ENCODE results near the gene ARAP1. TPM values are rescaled to one million over a fixed set of nuclear protein-coding genes. Genes with fewer than 3 reads are reported as not detected.

The ARAP1 gene
- total RNA-seq, 4 donors from 2014 or later, result 122 to 285 (median 145) TPM

DNA sequence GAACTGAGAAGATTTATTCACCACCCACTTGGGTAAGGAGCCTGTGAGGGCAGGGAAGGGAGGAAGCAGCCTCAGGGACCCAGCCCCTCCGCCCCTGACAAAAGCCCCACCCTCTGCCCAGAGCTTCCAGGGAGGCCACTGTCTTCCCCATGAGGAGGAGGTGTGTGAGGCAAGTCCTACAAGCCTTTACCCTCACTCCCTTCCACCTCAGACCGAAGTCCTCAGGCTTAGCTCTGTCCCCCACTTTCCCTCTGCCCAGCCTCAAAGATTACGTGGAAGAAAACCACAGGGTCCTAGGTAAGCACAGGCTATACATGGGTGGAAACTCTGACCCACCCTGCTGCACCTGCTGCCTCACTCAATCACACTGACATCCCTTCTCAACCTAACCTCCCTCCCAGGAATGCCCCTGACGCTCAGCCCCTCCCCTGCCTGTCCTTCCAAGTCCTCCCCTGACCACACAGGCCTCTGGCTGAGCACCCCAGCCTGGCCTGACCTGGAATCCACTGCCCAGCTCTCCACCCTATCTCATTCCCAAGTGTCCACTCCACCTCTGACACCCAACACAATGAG is 3.6 kb upstream of the ARAP1 start:
- Histone ChIP-seq H3K27me3 (no peaks in the 10 kb centered on the region), H3K27ac (no peak overlapping the region), H3K9me3 (no peaks in the 10 kb centered on the region), H3K36me3 (peaks cover 0 to 18% (median 0%) of the 10 kb centered on the region in 3 donors), H3K4me1 (peaks cover 0 to 26% (median 6%) of the 10 kb centered on the region in 4 donors), H3K4me3 (no peak overlapping the region)
- TF ChIP-seq, protein P1, sequence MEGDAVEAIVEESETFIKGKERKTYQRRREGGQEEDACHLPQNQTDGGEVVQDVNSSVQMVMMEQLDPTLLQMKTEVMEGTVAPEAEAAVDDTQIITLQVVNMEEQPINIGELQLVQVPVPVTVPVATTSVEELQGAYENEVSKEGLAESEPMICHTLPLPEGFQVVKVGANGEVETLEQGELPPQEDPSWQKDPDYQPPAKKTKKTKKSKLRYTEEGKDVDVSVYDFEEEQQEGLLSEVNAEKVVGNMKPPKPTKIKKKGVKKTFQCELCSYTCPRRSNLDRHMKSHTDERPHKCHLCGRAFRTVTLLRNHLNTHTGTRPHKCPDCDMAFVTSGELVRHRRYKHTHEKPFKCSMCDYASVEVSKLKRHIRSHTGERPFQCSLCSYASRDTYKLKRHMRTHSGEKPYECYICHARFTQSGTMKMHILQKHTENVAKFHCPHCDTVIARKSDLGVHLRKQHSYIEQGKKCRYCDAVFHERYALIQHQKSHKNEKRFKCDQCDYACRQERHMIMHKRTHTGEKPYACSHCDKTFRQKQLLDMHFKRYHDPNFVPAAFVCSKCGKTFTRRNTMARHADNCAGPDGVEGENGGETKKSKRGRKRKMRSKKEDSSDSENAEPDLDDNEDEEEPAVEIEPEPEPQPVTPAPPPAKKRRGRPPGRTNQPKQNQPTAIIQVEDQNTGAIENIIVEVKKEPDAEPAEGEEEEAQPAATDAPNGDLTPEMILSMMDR (IDR thresholded peaks at IDR 0.05), result no peak
- TF ChIP-seq POLR2A (IDR thresholded peaks at IDR 0.05), result no peak
- DNase-seq, result no peak

DNA sequence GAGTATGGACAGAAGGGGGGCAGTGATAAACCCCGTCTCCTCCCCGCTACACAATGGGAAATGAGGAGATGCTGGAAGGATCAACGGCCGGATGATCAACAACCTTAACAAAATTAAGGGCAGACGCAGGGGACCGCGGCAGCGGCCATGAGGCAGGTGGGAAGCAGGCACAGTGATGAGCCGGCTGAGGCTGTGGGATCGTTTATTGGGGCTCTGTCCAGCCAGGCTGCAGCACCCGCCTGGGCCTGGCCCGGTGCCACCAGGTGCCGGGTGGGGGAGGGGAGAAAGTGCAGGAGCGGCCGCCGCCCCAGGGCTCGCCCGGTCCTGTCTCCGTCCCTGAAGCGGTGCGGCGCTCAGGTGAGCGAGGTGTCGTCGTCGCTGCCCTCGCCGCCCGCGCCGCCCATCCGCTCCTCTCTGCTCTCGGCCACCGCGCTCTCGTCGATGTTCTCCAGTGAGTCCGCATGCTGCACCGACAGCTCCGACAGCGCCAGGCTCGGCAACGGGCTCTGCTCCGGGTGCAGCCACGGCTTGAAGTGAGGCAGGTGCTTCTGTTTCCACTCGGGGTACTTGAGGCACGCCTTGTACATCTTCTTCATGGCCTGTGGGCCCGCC is 2.4 kb upstream of the ARAP1 start:
- DNase-seq, result no peak
- Histone ChIP-seq H3K4me1 (peaks cover 0 to 32% (median 12%) of the 10 kb centered on the region in 4 donors), H3K27me3 (no peaks in the 10 kb centered on the region), H3K36me3 (peaks cover 0 to 18% (median 0%) of the 10 kb centered on the region in 3 donors), H3K4me3 (no peak overlapping the region), H3K9me3 (no peaks in the 10 kb centered on the region), H3K27ac (no peak overlapping the region)
- no peak for TF ChIP-seq POLR2A (IDR thresholded peaks at IDR 0.05)
- TF ChIP-seq, protein P1 (IDR thresholded peaks at IDR 0.05), result no peak

DNA sequence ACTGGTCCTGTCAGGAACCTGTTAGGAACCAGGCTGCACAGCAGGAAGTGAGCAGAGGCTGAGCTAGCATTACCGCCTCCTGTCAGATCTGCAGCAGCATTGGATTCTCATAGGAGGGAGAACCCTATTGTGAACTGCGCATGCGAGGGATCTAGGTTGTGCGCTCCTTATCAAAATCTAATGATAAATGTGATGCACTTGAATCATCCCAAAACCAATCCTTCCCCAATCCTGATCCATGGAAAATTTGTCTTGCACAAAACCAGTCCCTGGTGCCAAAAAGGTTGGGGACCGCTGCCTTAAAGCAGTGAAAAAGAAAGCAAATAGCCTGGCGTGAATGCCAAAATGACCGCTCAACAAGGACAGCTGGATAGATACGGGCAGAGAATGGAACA is 1.9 kb upstream of the ARAP1 start:
- Histone ChIP-seq H3K4me3 (no peak overlapping the region), H3K4me1 (peaks cover 0 to 34% (median 12%) of the 10 kb centered on the region in 4 donors), H3K9me3 (no peaks in the 10 kb centered on the region), H3K27me3 (no peaks in the 10 kb centered on the region), H3K36me3 (peaks cover 0 to 18% (median 0%) of the 10 kb centered on the region in 3 donors), H3K27ac (no peak overlapping the region)
- TF ChIP-seq, protein P1 (IDR thresholded peaks at IDR 0.05), result no peak
- no peak for TF ChIP-seq POLR2A (IDR thresholded peaks at IDR 0.05)
- no peak for DNase-seq

DNA sequence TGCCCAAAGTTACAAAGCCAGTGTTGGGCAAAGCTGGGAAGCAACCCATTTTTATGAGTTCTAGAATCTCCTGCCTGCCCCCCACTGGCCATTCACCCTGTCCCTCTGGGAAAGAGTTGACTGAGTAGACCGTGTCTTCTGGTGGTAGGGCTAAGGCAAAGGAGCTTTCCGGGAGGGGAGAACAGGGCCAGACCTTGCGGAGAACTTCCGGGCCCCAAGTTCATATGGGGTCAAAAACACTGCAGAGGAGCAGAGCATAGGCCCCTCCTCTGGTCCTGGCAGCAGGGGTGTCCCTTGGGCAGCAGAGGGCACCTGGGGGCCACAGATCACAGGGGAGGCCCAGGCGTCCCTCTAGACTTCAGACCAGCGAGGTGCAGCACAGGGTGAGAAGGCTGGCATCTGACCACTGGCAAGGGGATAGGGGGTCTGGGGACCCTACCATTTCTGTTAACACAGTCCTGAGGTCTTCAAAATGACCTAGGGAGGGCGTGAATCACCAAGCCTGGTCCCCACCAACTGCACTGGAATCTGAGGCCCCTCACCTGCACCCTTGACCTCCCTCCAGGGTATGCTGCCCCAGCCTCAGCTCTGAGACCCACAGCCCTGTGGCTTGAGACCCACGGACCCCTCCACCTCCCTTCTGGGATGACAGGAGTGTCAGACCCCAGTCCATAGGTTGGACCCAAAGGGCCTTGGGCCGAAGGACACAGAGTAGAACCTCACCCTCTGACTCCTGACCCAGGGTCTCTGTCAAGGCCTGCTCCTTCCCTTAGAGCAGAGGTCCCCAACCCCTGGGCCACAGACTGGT is 1.3 kb upstream of the ARAP1 start:
- Histone ChIP-seq H3K36me3 (peaks cover 0 to 18% (median 0%) of the 10 kb centered on the region in 3 donors), H3K4me1 (peaks cover 0 to 34% (median 12%) of the 10 kb centered on the region in 4 donors), H3K9me3 (no peaks in the 10 kb centered on the region), H3K4me3 (no peak overlapping the region), H3K27me3 (no peaks in the 10 kb centered on the region), H3K27ac (no peak overlapping the region)
- DNase-seq, result no peak
- TF ChIP-seq, protein P1 (IDR thresholded peaks at IDR 0.05), result peak in 1 of 6 experiments; percentile 9
- TF ChIP-seq POLR2A (IDR thresholded peaks at IDR 0.05), result no peak

DNA sequence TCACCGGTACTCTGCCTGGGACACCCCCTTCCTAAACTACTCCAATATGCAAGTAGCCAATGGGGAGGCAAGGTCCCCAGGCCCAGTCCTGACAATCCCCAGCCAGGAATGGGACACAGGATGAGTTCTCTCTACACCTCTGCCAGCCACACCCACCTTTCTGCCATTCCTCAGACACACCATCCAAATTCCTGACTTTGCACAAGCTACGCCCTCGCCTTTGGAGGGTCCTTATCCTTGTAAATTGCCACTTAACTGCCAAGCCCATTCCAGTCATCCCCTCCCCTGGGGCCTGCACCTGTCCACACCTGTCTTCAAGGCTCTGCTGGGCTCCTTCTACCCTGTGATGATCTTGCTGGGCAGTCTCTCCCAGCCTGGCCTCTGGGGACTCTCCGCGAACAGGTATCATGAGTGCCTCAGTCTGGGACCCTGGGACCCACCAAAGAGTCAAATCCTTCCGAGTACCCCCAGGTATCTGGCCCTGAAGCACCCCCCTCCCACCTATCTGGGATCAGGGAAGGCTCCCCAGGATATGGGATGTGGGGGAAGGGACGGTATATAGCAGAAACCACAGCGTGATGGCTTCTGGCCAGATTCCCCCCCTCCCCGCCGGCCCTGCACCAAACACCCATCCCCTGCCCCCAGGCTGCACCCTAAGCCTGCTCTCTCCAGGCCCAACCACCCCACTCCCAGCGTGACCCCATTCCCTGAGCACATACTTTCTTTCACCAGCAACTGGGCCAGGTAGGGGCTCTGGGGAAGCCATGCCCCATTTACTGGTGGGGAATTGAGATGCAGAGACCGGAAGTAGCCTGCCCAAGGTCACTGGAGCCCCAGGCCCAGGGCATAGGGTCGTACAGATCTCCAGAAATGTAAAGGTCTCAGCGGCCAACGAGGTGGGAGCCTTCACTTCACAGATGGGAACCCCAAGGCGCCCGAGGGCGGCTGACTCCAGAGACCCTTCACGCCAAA is 806 bp downstream of the ARAP1 start:
- peaks cover 0 to 11% (median 0%) of the 10 kb centered on the region in 3 donors for H3K36me3 ChIP-seq
- peak overlapping the region; percentile 36 to 86 (median 56) for H3K27ac ChIP-seq
- TF ChIP-seq POLR2A (IDR thresholded peaks at IDR 0.05), result no peak
- H3K9me3 ChIP-seq, result no peaks in the 10 kb centered on the region
- no peaks in the 10 kb centered on the region for H3K27me3 ChIP-seq
- peak overlapping the region; percentile 81 to 86 (median 85) for H3K4me3 ChIP-seq
- H3K4me1 ChIP-seq, result peaks cover 0 to 48% (median 12%) of the 10 kb centered on the region in 4 donors
- DNase-seq, result no peak

Data from Peyer's patch (tissue), 4 donors.